HFF-Myc (cell line): ENCODE data around the gene MS4A4A.

Experiments
- DNase-seq: peaks from one replicate; pipeline ENCODE4 v3.0.0-alpha.2; 2011; ENCODE audit warnings: low read depth; ENCODE audit errors: extremely low read depth
- H3K4me3 ChIP-seq: replicated peaks from 2 replicates; pipeline ENCODE4 v1.5.1; 2011; ENCODE audit warnings: low read depth, mild to moderate bottlenecking, control low read depth, low read length
- CTCF ChIP-seq: IDR thresholded peaks from 2 replicates; pipeline ENCODE4 v1.5.1; 2012; ENCODE audit warnings: mild to moderate bottlenecking, low read depth, low read length, control low read depth; ENCODE audit errors: missing control alignments

Gene MS4A4A

GRCh38 chr11:60334005-60334620 lies 53.6 kb downstream of the MS4A4A start:
- peak; percentile 2 for DNase-seq
- H3K4me3 ChIP-seq: no peak overlapping the region
- peak; percentile 60 for TF ChIP-seq CTCF

- H3K4me3 ChIP-seq: no peak overlapping the region
- TF ChIP-seq CTCF: no peak
- no peak for DNase-seq
These were observed 56.4 kb downstream of the MS4A4A start for GRCh38 chr11:60336767-60337391.

GRCh38 chr11:60338053-60338452 lies 57.6 kb downstream of the MS4A4A start:
- H3K4me3 ChIP-seq: no peak overlapping the region
- TF ChIP-seq CTCF: no peak
- DNase-seq: no peak

GRCh38 chr11:60339356-60339755 lies 58.9 kb downstream of the MS4A4A start:
- no peak overlapping the region for H3K4me3 ChIP-seq
- TF ChIP-seq CTCF: no peak
- DNase-seq: no peak

GRCh38 chr11:60343094-60343704 lies 62.7 kb downstream of the MS4A4A start:
- H3K4me3 ChIP-seq: no peak overlapping the region
- DNase-seq: no peak
- TF ChIP-seq CTCF: peak; percentile 35

- no peak for TF ChIP-seq CTCF
- no peak for DNase-seq
- no peak overlapping the region for H3K4me3 ChIP-seq
These were observed 63.7 kb downstream of the MS4A4A start for GRCh38 chr11:60344146-60344545.
